AG04450 (cell line): Measurements from ENCODE around the gene REELD1. TPM values are rescaled to one million over a fixed set of nuclear protein-coding genes. Genes with fewer than 3 reads are reported as not detected.

Source experiments
- CTCF ChIA-PET: fragments of 300-600, 350-600 bp; formaldehyde crosslinking; extraction: SDS; loops from one replicate; lab custom pipeline; 2022; ENCODE audit warnings: antibody characterized with exemption, inconsistent platforms; lab: Charles Lee
- POLR2A ChIA-PET: fragments of 350-600 bp; formaldehyde crosslinking; extraction: SDS; loops from one replicate; lab custom pipeline; 2021; ENCODE audit warnings: antibody characterized with exemption, inconsistent platforms; lab: Yijun Ruan, JAX
- DNase-seq: peaks from one replicate; pipeline ENCODE4 v3.0.0-alpha.2; 2011; ENCODE audit warnings: low read depth, low spot score
- H3K27ac ChIP-seq: one replicate; pipeline ENCODE4 v1.5.1; 2012; ENCODE audit warnings: low read depth, low read length, control low read depth
- H3K27me3 ChIP-seq: one replicate; pipeline ENCODE4 v1.6.0; 2012; ENCODE audit warnings: low read length; ENCODE audit not compliant: control insufficient read depth, insufficient read depth
- H3K4me3 ChIP-seq: 2 replicates; pipeline ENCODE4 v1.5.1; 2011; ENCODE audit warnings: mild to moderate bottlenecking, low read depth, low read length, control low read depth
- H3K9me3 ChIP-seq: 2 replicates; pipeline ENCODE4 v1.5.1; 2012; ENCODE audit warnings: low read length; ENCODE audit not compliant: control insufficient read depth, insufficient read depth
- CTCF ChIP-seq: IDR thresholded peaks from 2 replicates; pipeline ENCODE4 v1.5.1; 2011; ENCODE audit warnings: low read depth, low read length, control low read depth, inconsistent platforms
- polyA plus RNA-seq: library from polyadenylated mRNA; depleted of rRNA; stranded (reverse); fragments of >200 nt; gene quantifications from 2 replicates; pipeline ENCODE4 v1.2.3, GENCODE V29; 2011

The REELD1 gene
- polyA plus RNA-seq, 1 experiment: not detected

- Histone ChIP-seq H3K27me3 (no peaks in the 10 kb centered on the region), H3K9me3 (peaks cover 5% of the 10 kb centered on the region; the same call in 1 of the 2 replicates), H3K4me3 (no peak overlapping the region), H3K27ac (no peak overlapping the region)
- ChIA-PET POLR2A (no interaction called here), CTCF (interaction anchor here (0.5 kb wide), 1 partner anchor 1343 kb away, joined by 4 read pairs; no protein-coding TSS in a partner anchor)
- no peak for TF ChIP-seq CTCF
- no peak for DNase-seq
Measured at GRCh38 chr4:146247356-146247755, 33.0 kb downstream of the REELD1 start.

- ChIA-PET POLR2A (no interaction called here), CTCF (no interaction called here)
- no peak for TF ChIP-seq CTCF
- no peaks in the 10 kb centered on the region; the same call in 1 of the 2 replicates for H3K9me3 ChIP-seq
- DNase-seq: no peak
- no peak overlapping the region for H3K4me3 ChIP-seq
- H3K27ac ChIP-seq: no peak overlapping the region
- no peaks in the 10 kb centered on the region for H3K27me3 ChIP-seq
Measured at GRCh38 chr4:146252969-146253611, 38.8 kb downstream of the REELD1 start.

- CTCF ChIA-PET: no interaction called here
- DNase-seq: no peak
- Histone ChIP-seq H3K27ac (no peak overlapping the region), H3K27me3 (no peaks in the 10 kb centered on the region), H3K9me3 (no peaks in the 10 kb centered on the region), H3K4me3 (no peak overlapping the region)
- TF ChIP-seq CTCF: peak; percentile 23; the same call in 1 of the 2 replicates
- POLR2A ChIA-PET: no interaction called here
Measured at GRCh38 chr4:146255463-146255862, 41.1 kb downstream of the REELD1 start.

GRCh38 chr4:146255874-146256273, 41.5 kb downstream of the REELD1 start:
- Histone ChIP-seq H3K4me3 (no peak overlapping the region), H3K27ac (no peak overlapping the region), H3K27me3 (no peaks in the 10 kb centered on the region), H3K9me3 (no peaks in the 10 kb centered on the region)
- no peak for TF ChIP-seq CTCF
- ChIA-PET POLR2A (no interaction called here), CTCF (no interaction called here)
- DNase-seq: peak; percentile 15

GRCh38 chr4:146256328-146256727, 42.0 kb downstream of the REELD1 start:
- H3K27ac ChIP-seq: no peak overlapping the region
- no peak for DNase-seq
- no peaks in the 10 kb centered on the region for H3K27me3 ChIP-seq
- H3K4me3 ChIP-seq: no peak overlapping the region
- H3K9me3 ChIP-seq: no peaks in the 10 kb centered on the region
- TF ChIP-seq CTCF: no peak
- CTCF ChIA-PET: interaction anchor here (0.6 kb wide), 1 partner anchor 841 kb away, joined by 3 read pairs; no protein-coding TSS in a partner anchor
- POLR2A ChIA-PET: no interaction called here
